ENCODE measurements around the gene SMIM35. TPM values are rescaled to one million over a fixed set of nuclear protein-coding genes. Genes with fewer than 3 reads are reported as not detected.
A peak's percentile ranks its signal among the peaks of the same experiment; 100 is the strongest.

Gene SMIM35
- total and polyA plus RNA-seq, 4 donors, result 0.15 TPM; not detected in 3

DNA sequence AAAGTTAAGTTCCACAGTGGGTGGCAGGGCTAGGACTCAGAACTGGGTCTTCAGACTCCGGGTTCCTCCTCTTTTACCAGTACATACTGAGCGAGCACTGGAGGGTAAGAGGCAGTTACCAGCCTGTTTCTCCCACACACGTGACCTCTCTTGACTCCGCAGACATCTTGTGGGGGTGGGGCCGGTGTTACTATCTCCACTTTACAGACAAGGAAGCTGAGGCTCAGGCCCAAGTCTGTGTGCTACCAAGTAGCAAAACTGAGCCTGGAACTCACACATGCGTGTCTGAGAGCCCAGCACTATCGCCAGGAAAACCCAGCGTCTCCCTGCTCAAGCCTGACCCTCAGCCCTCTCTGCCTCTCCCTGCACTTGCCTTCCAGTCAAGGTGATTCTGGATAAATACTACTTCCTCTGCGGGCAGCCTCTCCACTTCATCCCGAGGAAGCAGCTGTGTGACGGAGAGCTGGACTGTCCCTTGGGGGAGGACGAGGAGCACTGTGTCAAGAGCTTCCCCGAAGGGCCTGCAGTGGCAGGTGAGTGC is 16.0 kb upstream of the SMIM35 start:
- peak in 1 of 2 donors; percentile 24 for DNase-seq
- Histone ChIP-seq H3K36me3 (ENCODE audit: control insufficient read depth in 1 of 2, insufficient read depth in 2 of 2, low read length in 1 of 2) (no peaks in the 10 kb centered on the region), H3K4me1 (ENCODE audit: control insufficient read depth in 1 of 2, insufficient read depth in 2 of 2, low read length in 2 of 2) (no peaks in the 10 kb centered on the region), H3K27me3 (ENCODE audit: control insufficient read depth in 1 of 2, insufficient read depth in 2 of 2, low read length in 1 of 2) (no peaks in the 10 kb centered on the region), H3K4me3 (ENCODE audit: low read length in 2 of 2) (no peak overlapping the region), H3K27ac (ENCODE audit: low read depth in 1 of 2, low read length in 2 of 2) (no peak overlapping the region), H3K9me3 (ENCODE audit: control insufficient read depth, low read length) (no peaks in the 10 kb centered on the region)
- intact Hi-C loops (cut with DNase I), result no loop called here
- no peak for ATAC-seq (ENCODE audit: low FRiP score)
- WGBS, 2 donors, result 70 to 73% methylated on average over 13 of the region's 13 CpGs

DNA sequence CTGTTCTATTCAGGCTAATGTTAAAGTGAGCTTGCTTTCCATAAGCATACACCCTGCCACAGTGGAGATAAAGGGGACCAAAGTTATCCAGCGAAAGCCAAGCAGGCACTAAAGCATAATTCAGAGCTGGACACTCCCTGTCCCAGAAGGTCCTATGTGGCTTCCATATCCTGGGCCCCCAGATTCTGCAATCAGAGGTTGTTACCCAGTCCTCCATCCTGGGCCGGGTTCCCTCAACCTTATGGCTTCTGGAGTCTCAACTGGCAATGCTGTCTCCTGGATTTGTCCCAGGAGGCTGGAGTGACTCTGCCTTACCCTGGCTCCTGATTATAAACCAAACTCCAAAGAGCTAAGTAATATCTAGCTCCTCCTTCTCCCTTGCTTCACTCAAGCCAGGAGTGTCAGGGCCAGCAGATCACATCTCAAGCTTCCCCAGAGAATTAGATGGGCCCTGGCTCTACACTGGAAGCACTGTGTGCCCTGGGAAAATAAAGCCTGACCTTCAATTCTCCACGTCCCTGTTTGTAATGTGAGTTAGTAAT is 14.0 kb upstream of the SMIM35 start:
- Histone ChIP-seq H3K4me1 (ENCODE audit: control insufficient read depth in 1 of 2, insufficient read depth in 2 of 2, low read length in 2 of 2) (no peaks in the 10 kb centered on the region), H3K36me3 (ENCODE audit: control insufficient read depth in 1 of 2, insufficient read depth in 2 of 2, low read length in 1 of 2) (no peaks in the 10 kb centered on the region), H3K4me3 (ENCODE audit: low read length in 2 of 2) (no peak overlapping the region), H3K27ac (ENCODE audit: low read depth in 1 of 2, low read length in 2 of 2) (no peak overlapping the region), H3K27me3 (ENCODE audit: control insufficient read depth in 1 of 2, insufficient read depth in 2 of 2, low read length in 1 of 2) (no peaks in the 10 kb centered on the region), H3K9me3 (ENCODE audit: control insufficient read depth, low read length) (no peaks in the 10 kb centered on the region)
- WGBS, 2 donors, result 49 to 53% methylated on average over 3 of the region's 3 CpGs
- DNase-seq (peak in 1 of 2 donors; percentile 32), ATAC-seq (ENCODE audit: low FRiP score) (no peak)
- intact Hi-C loops (cut with DNase I), result no loop called here

DNA sequence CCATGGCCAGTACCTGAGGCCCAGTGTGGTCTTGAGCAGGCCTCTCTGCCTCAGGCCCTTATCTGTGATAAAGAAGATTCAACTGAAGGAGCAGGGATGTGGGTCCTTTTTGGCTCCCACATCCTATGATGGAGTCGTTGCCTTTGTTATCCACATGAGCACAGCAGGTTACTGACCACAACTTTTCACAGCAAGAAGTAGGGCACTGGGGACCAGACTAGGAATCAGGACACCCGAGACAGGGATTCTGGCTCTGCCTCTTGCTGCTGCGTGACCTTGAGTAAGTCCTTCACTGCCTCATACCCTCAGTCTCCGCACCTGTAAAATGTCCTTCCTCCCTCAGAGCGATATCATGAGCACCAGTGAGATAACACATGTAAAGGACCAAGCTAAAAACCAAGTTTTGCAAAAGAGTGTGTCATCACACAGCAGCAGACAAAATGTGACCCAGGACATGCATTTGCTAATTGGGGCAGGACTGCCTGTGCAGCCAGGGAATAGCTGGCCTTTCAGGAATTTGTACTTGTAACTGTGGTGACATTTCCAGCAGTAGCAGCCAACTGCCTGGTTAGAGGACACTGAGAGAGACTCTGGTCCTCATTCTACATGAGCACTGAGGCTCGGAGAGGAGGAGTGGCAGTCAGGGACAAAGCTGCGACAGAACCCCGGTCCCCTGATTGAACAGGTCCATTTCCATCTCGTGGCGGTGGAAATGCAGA is 13.2 kb upstream of the SMIM35 start:
- H3K36me3 ChIP-seq (ENCODE audit: control insufficient read depth in 1 of 2, insufficient read depth in 2 of 2, low read length in 1 of 2), result no peaks in the 10 kb centered on the region
- H3K4me3 ChIP-seq (ENCODE audit: low read length in 2 of 2), result no peak overlapping the region
- DNase-seq, result peak in 1 of 2 donors; percentile 18
- H3K27me3 ChIP-seq (ENCODE audit: control insufficient read depth in 1 of 2, insufficient read depth in 2 of 2, low read length in 1 of 2), result no peaks in the 10 kb centered on the region
- H3K4me1 ChIP-seq (ENCODE audit: control insufficient read depth in 1 of 2, insufficient read depth in 2 of 2, low read length in 2 of 2), result no peaks in the 10 kb centered on the region
- no peaks in the 10 kb centered on the region for H3K9me3 ChIP-seq (ENCODE audit: control insufficient read depth, low read length)
- intact Hi-C loops (cut with DNase I), result no loop called here
- WGBS, 2 donors, result 76% methylated on average over 10 of the region's 10 CpGs
- H3K27ac ChIP-seq (ENCODE audit: low read depth in 1 of 2, low read length in 2 of 2), result no peak overlapping the region
- ATAC-seq (ENCODE audit: low FRiP score), result no peak

DNA sequence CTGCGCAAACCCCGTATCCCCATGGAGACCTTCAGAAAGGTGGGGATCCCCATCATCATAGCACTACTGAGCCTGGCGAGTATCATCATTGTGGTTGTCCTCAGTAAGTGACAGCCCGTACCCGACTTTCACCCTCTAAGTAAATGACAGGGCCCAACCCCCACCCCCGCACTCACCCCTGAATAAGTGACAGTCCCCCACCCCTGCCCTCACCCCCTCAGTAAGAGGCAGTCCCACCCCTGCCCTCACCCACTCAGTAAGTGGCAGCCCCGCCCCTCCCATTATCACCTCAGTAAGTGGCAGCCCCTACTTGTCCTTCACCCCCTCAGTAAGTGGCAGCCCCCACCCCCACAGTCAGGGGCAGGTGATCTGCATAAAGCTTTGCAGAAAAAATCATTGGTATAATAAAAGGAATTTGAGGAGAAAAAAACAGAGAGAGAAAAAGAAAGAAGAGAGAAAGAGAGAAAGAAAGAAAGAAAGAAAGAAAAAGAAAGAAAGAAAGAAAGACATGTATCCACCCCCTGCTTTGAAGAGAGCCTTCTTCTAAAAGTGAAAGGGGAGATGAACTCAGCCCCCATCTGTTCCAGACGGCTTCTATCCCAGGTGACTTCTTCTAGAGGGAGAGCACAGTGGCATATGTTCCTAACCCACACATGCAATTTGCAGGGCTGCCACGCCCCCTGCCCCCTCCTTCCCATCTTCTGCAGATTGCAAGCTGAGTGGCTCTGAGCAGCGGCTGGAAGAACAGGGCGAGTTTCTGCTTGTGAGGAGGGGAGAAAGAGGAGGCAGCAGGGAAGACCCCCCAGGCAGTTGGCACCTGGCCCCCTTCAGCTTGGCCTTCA is 12.5 kb upstream of the SMIM35 start:
- H3K36me3 ChIP-seq (ENCODE audit: control insufficient read depth in 1 of 2, insufficient read depth in 2 of 2, low read length in 1 of 2), result no peaks in the 10 kb centered on the region
- H3K9me3 ChIP-seq (ENCODE audit: control insufficient read depth, low read length), result no peaks in the 10 kb centered on the region
- H3K27me3 ChIP-seq (ENCODE audit: control insufficient read depth in 1 of 2, insufficient read depth in 2 of 2, low read length in 1 of 2), result no peaks in the 10 kb centered on the region
- H3K4me1 ChIP-seq (ENCODE audit: control insufficient read depth in 1 of 2, insufficient read depth in 2 of 2, low read length in 2 of 2), result no peaks in the 10 kb centered on the region
- whole genome bisulfite sequencing, 2 donors, result 39 to 49% methylated on average over 11 of the region's 11 CpGs
- H3K4me3 ChIP-seq (ENCODE audit: low read length in 2 of 2), result no peak overlapping the region
- no peak overlapping the region for H3K27ac ChIP-seq (ENCODE audit: low read depth in 1 of 2, low read length in 2 of 2)
- DNase-seq, result peak in 1 of 2 donors; percentile 27
- intact Hi-C loops (cut with DNase I), result no loop called here
- no peak for ATAC-seq (ENCODE audit: low FRiP score)

DNA sequence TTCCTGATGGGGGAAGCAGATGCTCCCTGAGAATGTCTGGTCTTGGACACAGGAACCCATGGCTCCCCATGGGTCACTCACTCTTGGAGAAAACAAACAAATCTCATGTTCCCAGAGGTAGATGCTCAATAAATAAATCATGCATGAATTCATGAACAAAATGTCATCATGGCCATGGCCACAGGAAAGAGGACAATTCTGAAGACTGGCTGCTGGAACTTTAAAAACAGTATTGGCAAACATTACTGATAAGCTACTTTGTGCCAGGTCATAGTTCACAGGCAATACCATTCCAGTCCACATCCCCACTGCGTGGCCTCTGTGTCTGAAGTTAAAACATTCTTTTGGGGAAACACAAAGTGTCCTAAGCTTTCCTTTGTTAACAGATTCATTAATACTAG is 9.2 kb upstream of the SMIM35 start:
- Histone ChIP-seq H3K27me3 (ENCODE audit: control insufficient read depth in 1 of 2, insufficient read depth in 2 of 2, low read length in 1 of 2) (no peaks in the 10 kb centered on the region), H3K9me3 (ENCODE audit: control insufficient read depth, low read length) (no peaks in the 10 kb centered on the region), H3K27ac (ENCODE audit: low read depth in 1 of 2, low read length in 2 of 2) (no peak overlapping the region), H3K4me3 (ENCODE audit: low read length in 2 of 2) (no peak overlapping the region), H3K4me1 (ENCODE audit: control insufficient read depth in 1 of 2, insufficient read depth in 2 of 2, low read length in 2 of 2) (no peaks in the 10 kb centered on the region), H3K36me3 (ENCODE audit: control insufficient read depth in 1 of 2, insufficient read depth in 2 of 2, low read length in 1 of 2) (no peaks in the 10 kb centered on the region)
- intact Hi-C loops (cut with DNase I), result no loop called here
- ATAC-seq (ENCODE audit: low FRiP score), result no peak
- WGBS, 2 donors, result 0 to 32% methylated on average over 1 of the region's 1 CpG
- DNase-seq, result no peak

DNA sequence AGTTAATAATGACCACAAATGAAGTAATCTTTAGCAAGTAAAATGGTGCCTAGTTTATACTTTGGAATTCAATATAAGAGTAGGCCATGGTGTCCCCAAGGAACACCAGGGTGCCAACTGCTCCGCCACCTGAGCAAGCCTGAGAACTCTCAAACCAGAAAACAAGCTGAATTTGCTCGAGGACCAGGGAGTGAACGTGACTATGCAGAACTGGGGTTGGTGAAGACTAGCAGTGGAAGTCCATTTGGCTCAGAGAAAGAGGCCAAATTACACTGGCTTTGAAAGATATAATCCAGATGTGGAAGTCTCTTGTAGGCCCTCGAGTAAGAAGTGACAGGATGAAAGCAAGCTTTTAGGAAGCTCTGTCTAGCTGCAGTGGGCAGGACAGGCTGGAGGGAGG is 8.7 kb upstream of the SMIM35 start:
- Histone ChIP-seq H3K27ac (ENCODE audit: low read depth in 1 of 2, low read length in 2 of 2) (no peak overlapping the region), H3K4me3 (ENCODE audit: low read length in 2 of 2) (no peak overlapping the region), H3K36me3 (ENCODE audit: control insufficient read depth in 1 of 2, insufficient read depth in 2 of 2, low read length in 1 of 2) (no peaks in the 10 kb centered on the region), H3K4me1 (ENCODE audit: control insufficient read depth in 1 of 2, insufficient read depth in 2 of 2, low read length in 2 of 2) (no peaks in the 10 kb centered on the region), H3K9me3 (ENCODE audit: control insufficient read depth, low read length) (no peaks in the 10 kb centered on the region), H3K27me3 (ENCODE audit: control insufficient read depth in 1 of 2, insufficient read depth in 2 of 2, low read length in 1 of 2) (no peaks in the 10 kb centered on the region)
- no peak for ATAC-seq (ENCODE audit: low FRiP score)
- intact Hi-C loops (cut with DNase I), result no loop called here
- DNase-seq, result peak; percentile 7 to 25
- WGBS, 2 donors, result 59 to 60% methylated on average over 4 of the region's 4 CpGs

DNA sequence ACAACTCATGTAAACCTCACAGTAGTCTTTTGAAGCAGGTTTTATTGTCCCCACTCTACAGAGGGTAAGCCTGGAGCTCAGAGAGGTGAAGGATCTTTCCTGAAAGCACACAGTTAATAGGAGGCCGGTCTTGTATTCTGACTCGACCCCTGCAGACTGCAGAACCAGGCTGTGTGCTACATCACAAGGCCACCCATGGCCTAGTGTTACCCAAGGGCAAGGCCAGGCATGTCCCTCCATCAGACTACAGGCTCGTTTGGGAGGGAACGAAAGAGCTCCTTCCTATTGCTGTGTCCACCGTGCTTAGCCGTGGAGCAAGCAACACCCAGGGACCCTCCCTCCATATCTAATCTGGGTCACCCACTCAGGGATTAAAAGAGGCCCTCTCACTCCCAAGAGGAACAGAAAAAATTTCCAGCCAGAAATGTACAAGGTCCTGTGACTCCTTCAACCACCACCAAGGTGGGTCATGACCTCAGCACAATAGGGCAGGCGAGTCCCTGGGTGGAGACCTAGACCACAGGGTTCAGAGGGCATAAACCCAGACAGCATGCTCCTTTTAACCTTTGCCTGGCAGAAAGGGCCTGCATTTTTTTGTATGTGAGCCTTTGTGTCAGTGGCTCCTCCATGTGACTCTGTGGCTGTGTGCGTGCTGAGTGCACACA is 6.3 kb upstream of the SMIM35 start:
- Histone ChIP-seq H3K27me3 (ENCODE audit: control insufficient read depth in 1 of 2, insufficient read depth in 2 of 2, low read length in 1 of 2) (no peaks in the 10 kb centered on the region), H3K36me3 (ENCODE audit: control insufficient read depth in 1 of 2, insufficient read depth in 2 of 2, low read length in 1 of 2) (no peaks in the 10 kb centered on the region), H3K27ac (ENCODE audit: low read depth in 1 of 2, low read length in 2 of 2) (no peak overlapping the region), H3K4me1 (ENCODE audit: control insufficient read depth in 1 of 2, insufficient read depth in 2 of 2, low read length in 2 of 2) (no peaks in the 10 kb centered on the region), H3K9me3 (ENCODE audit: control insufficient read depth, low read length) (no peaks in the 10 kb centered on the region), H3K4me3 (ENCODE audit: low read length in 2 of 2) (no peak overlapping the region)
- ATAC-seq (ENCODE audit: low FRiP score) (no peak), DNase-seq (no peak)
- 76% methylated on average over 8 of the region's 8 CpGs for WGBS, 2 donors
- intact Hi-C loops (cut with DNase I), result no loop called here

DNA sequence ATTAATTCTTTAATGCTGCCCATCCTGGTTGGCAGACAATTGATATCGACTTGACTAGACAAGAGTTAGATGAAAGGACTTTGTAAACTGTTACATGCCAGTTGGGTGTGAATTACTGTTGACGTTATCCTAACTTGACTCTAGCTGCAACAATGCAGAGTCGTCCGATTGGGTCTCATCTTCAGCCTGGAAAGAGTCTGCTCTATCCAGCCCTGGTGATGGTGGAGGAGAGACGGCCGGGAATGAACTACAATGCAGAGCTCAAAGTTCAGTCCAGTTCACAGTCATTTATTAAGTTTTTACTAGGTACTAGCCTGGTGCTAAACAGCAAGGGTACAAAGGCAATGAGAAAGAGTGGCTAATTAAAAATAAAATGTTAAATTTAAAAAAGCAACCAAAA is 4.9 kb upstream of the SMIM35 start:
- peaks cover 8% of the 10 kb centered on the region for H3K9me3 ChIP-seq (ENCODE audit: control insufficient read depth, low read length)
- H3K4me1 ChIP-seq (ENCODE audit: control insufficient read depth in 1 of 2, insufficient read depth in 2 of 2, low read length in 2 of 2), result no peaks in the 10 kb centered on the region
- no peaks in the 10 kb centered on the region for H3K36me3 ChIP-seq (ENCODE audit: control insufficient read depth in 1 of 2, insufficient read depth in 2 of 2, low read length in 1 of 2)
- intact Hi-C loops (cut with DNase I), result no loop called here
- ATAC-seq (ENCODE audit: low FRiP score) (no peak), DNase-seq (no peak)
- no peak overlapping the region for H3K4me3 ChIP-seq (ENCODE audit: low read length in 2 of 2)
- H3K27ac ChIP-seq (ENCODE audit: low read depth in 1 of 2, low read length in 2 of 2), result no peak overlapping the region
- H3K27me3 ChIP-seq (ENCODE audit: control insufficient read depth in 1 of 2, insufficient read depth in 2 of 2, low read length in 1 of 2), result no peaks in the 10 kb centered on the region
- 27 to 44% methylated on average over 6 of the region's 6 CpGs for WGBS, 2 donors

Data from aorta (tissue), 5 donors.